ENCODE data around the gene ZFHX3. TPM values are rescaled to one million over a fixed set of nuclear protein-coding genes. Genes with fewer than 3 reads are reported as not detected.

ZFHX3 gene
- polyA plus RNA-seq, 1 experiment = 2.2 TPM

GRCh38 chr16:72917051-72917450 lies 130.9 kb downstream of the ZFHX3 start:
- ChIA-PET CTCF (interaction anchor here (0.7 to 0.8 kb wide), 2 partner anchors 8 to 14 kb away, joined by 3 to 5 read pairs; no protein-coding TSS in a partner anchor), POLR2A (no interaction called here)
- Histone ChIP-seq H3K27me3 (ENCODE audit: control insufficient read depth, insufficient read depth, low read length) (no peaks in the 10 kb centered on the region), H3K4me3 (ENCODE audit: low read depth, low read length) (no peak overlapping the region), H3K36me3 (ENCODE audit: control insufficient read depth, insufficient read depth, low read length) (no peaks in the 10 kb centered on the region)
- no peak for DNase-seq (ENCODE audit: low read depth)
- no peak for TF ChIP-seq CTCF (IDR thresholded peaks at IDR 0.05; ENCODE audit: insufficient read depth, low read depth, low read length)

DNA sequence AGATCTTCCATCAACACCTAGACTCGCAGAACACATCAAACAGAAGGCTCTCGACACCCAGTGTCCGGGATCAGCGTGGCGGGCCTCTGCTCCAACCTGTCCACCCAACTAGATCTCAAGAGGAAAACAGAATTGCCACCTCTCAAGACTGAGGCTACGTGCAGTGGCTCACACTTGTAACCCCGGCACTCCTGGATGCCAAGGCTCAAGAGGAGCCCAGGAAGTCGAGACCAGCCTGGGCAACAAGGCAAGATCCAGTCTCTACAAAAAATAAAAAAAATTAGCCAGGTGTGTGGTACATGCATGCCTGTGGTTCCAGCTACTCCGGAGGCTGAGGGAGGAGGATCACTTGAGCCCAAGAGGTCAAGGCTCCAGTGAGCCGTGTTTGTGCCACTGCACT lies 132.6 kb downstream of the ZFHX3 start:
- H3K36me3 ChIP-seq (ENCODE audit: control insufficient read depth, insufficient read depth, low read length) = no peaks in the 10 kb centered on the region
- H3K4me3 ChIP-seq (ENCODE audit: low read depth, low read length) = no peak overlapping the region
- no peak for TF ChIP-seq CTCF (IDR thresholded peaks at IDR 0.05; ENCODE audit: insufficient read depth, low read depth, low read length)
- H3K27me3 ChIP-seq (ENCODE audit: control insufficient read depth, insufficient read depth, low read length) = no peaks in the 10 kb centered on the region
- POLR2A ChIA-PET = no interaction called here
- DNase-seq (ENCODE audit: low read depth) = no peak
- CTCF ChIA-PET = no interaction called here

DNA sequence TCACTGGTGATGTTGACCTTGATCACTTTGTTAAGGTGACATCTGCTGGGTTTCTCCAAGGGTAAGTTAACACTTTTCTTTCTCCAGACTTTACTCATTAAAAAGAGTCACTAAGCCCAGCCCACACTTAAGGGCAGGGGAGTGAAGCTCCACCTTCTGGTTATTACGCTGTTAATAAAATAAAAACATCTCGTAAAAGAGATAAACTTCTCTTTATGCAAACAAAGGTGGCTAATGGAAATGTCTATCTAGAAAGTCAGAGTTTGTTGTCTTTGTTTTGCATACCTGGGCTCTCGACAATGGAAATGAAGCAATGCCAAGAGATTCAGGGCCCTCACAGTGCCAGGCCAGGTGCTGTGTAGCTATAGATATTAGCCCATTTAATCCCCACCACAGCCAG lies 134.4 kb downstream of the ZFHX3 start:
- Histone ChIP-seq H3K4me3 (ENCODE audit: low read depth, low read length) (no peak overlapping the region), H3K27me3 (ENCODE audit: control insufficient read depth, insufficient read depth, low read length) (no peaks in the 10 kb centered on the region), H3K36me3 (ENCODE audit: control insufficient read depth, insufficient read depth, low read length) (no peaks in the 10 kb centered on the region)
- DNase-seq (ENCODE audit: low read depth) = no peak
- ChIA-PET POLR2A (no interaction called here), CTCF (interaction anchor here (0.9 kb wide), 1 partner anchor 131 kb away, joined by 3 read pairs; no protein-coding TSS in a partner anchor)
- TF ChIP-seq CTCF (IDR thresholded peaks at IDR 0.05; ENCODE audit: insufficient read depth, low read depth, low read length) = no peak

DNA sequence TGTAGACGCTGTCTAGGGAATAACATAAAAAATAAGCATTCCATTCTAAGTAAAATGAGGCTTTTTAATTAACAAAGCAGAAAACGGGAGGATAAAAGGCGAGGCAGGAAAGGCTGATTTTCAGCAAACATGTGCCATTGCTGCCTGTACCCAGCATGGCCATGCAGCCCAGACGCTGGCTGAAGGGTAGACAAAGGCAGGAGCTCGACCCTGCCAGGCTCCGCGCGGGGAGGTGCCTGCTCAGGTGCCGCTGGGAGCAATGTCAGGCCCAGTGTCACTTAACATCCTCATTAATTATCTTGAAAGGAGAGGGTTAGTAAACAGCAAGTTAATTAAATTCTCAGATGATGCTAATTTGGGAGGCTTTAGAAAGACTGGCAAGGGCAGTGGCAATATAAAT lies 136.0 kb downstream of the ZFHX3 start:
- Histone ChIP-seq H3K4me3 (ENCODE audit: low read depth, low read length) (no peak overlapping the region), H3K27me3 (ENCODE audit: control insufficient read depth, insufficient read depth, low read length) (no peaks in the 10 kb centered on the region), H3K36me3 (ENCODE audit: control insufficient read depth, insufficient read depth, low read length) (no peaks in the 10 kb centered on the region)
- ChIA-PET CTCF (interaction anchor here (0.8 kb wide), 1 partner anchor 79 kb away, joined by 3 read pairs; no protein-coding TSS in a partner anchor), POLR2A (no interaction called here)
- no peak for DNase-seq (ENCODE audit: low read depth)
- TF ChIP-seq CTCF (IDR thresholded peaks at IDR 0.05; ENCODE audit: insufficient read depth, low read depth, low read length) = no peak

- no peaks in the 10 kb centered on the region for H3K27me3 ChIP-seq (ENCODE audit: control insufficient read depth, insufficient read depth, low read length)
- POLR2A ChIA-PET = no interaction called here
- no peaks in the 10 kb centered on the region for H3K36me3 ChIP-seq (ENCODE audit: control insufficient read depth, insufficient read depth, low read length)
- CTCF ChIA-PET = interaction anchor here (0.6 to 0.8 kb wide), 2 partner anchors 46 to 62 kb away, joined by 3 to 4 read pairs; no protein-coding TSS in a partner anchor
- no peak for DNase-seq (ENCODE audit: low read depth)
- H3K4me3 ChIP-seq (ENCODE audit: low read depth, low read length) = no peak overlapping the region
- TF ChIP-seq CTCF (IDR thresholded peaks at IDR 0.05; ENCODE audit: insufficient read depth, low read depth, low read length) = no peak
Measured at GRCh38 chr16:72910875-72911274, 137.1 kb downstream of the ZFHX3 start.
